HCT116 (cell line): ENCODE measurements around the gene SNX9. TPM values are rescaled to one million over a fixed set of nuclear protein-coding genes. Genes with fewer than 3 reads are reported as not detected.

Source experiments
- ATAC-seq: fragments of 200-7000 bp; cut with Tn5 transposase; 2 replicates; pipeline ENCODE4 v1.9.1; 2020; ENCODE audit warnings: mild to moderate bottlenecking, moderate library complexity
- BruUV-seq: library from RNA; stranded (reverse); fragments of 400-500 nt; replicated peaks from 2 replicates; lab custom pipeline; 2021; lab: Mats Ljungman, UMichigan
- CTCF ChIA-PET: fragments of 300-600 bp; sonication (Branson Sonifier 250); formaldehyde crosslinking; loops from one replicate; lab custom pipeline; 2021; ENCODE audit warnings: antibody characterized with exemption; lab: Charles Lee
- POLR2A ChIA-PET: fragments of 300-600, 350-600 bp; sonication (Branson Sonifier 250); formaldehyde crosslinking; loops from one replicate; lab custom pipeline; 2021; ENCODE audit warnings: antibody characterized with exemption; lab: Charles Lee
- RAD21 ChIA-PET, 2 experiments: fragments of 300-600 bp; sonication (Branson Sonifier 250); formaldehyde crosslinking; loops; one replicate each; lab custom pipeline; 2023; ENCODE audit warnings: low total read pairs in 2 of 2; ENCODE audit not compliant: uncharacterized antibody in 2 of 2, unreplicated experiment in 2 of 2, low non-redundant PET in 1 of 2; lab: Charles Lee
- DNase-seq: peaks from one replicate; pipeline ENCODE4 v3.0.0-alpha.2; 2010; ENCODE audit warnings: low read depth, low spot score
- H2AFZ ChIP-seq: fragments of 200-600 bp; shearing (Covaris generic), sonication (generic); 2 replicates; pipeline ENCODE4 v1.6.1; 2017; ENCODE audit warnings: low read depth, mixed run types, mixed read lengths, antibody characterized with exemption, low read length; ENCODE audit not compliant: poor library complexity, severe bottlenecking
- H3K27ac ChIP-seq: 2 replicates; pipeline ENCODE4 v1.5.1; 2012; ENCODE audit warnings: low read depth, low read length
- H3K27me3 ChIP-seq: fragments of 200-600 bp; sonication (generic); 2 replicates; pipeline ENCODE4 v1.6.1; 2016; ENCODE audit warnings: mixed run types, low read length, mixed read lengths; ENCODE audit not compliant: insufficient read depth
- H3K36me3 ChIP-seq, 2 experiments: fragments of 200-500 bp in 1 of 2; fragments of 200-600 bp in 1 of 2; sonication (Bioruptor generic) in 1 of 2; sonication (generic) in 1 of 2; 2 replicates each; pipeline versions ENCODE4 v1.5.1 to v1.6.1; 2014 to 2016; ENCODE audit warnings: low read length in 2 of 2, inconsistent platforms in 1 of 2, mixed read lengths in 1 of 2, mixed run types in 1 of 2; ENCODE audit not compliant: insufficient read depth in 2 of 2, control insufficient read depth in 1 of 2
- H3K4me1 ChIP-seq, 2 experiments: fragments of 200-600 bp in 1 of 2; sonication (generic) in 1 of 2; 2 replicates each; pipeline versions ENCODE4 v1.5.1 to v1.6.1; 2012 to 2017; ENCODE audit warnings: low read length in 2 of 2, inconsistent platforms in 1 of 2, mild to moderate bottlenecking in 1 of 2, mixed read lengths in 1 of 2, mixed run types in 1 of 2, moderate library complexity in 1 of 2; ENCODE audit not compliant: insufficient read depth in 2 of 2, control insufficient read depth in 1 of 2
- H3K4me2 ChIP-seq: fragments of 200-600 bp; sonication (generic); 2 replicates; pipeline ENCODE4 v1.6.1; 2017; ENCODE audit warnings: mixed run types, low read length, mixed read lengths
- H3K4me3 ChIP-seq, 2 experiments: fragments of 200-600 bp in 1 of 2; sonication (generic) in 1 of 2; replicated peaks in 1 of 2; 2 replicates each; pipeline ENCODE4 v1.5.1; 2011 to 2016; ENCODE audit warnings: low read length in 2 of 2, control low read depth in 1 of 2, low read depth in 1 of 2, mild to moderate bottlenecking in 1 of 2, mixed read lengths in 1 of 2, mixed run types in 1 of 2
- H3K79me2 ChIP-seq: fragments of 200-600 bp; sonication (generic); 2 replicates; pipeline ENCODE4 v1.6.1; 2017; ENCODE audit warnings: mild to moderate bottlenecking, mixed run types, low read length, moderate library complexity, mixed read lengths; ENCODE audit not compliant: insufficient read depth
- H3K9ac ChIP-seq: fragments of 200-600 bp; sonication (generic); 2 replicates; pipeline ENCODE4 v1.6.1; 2016; ENCODE audit warnings: low read length, mixed read lengths
- H3K9me2 ChIP-seq: fragments of 200-600 bp; sonication (generic), shearing (Covaris generic); 2 replicates; pipeline ENCODE4 v1.6.1; 2017; ENCODE audit warnings: mixed run types, mild to moderate bottlenecking, moderate library complexity; ENCODE audit not compliant: insufficient read depth
- H3K9me3 ChIP-seq, 2 experiments: fragments of 200-500 bp in 1 of 2; fragments of 200-600 bp in 1 of 2; sonication (Bioruptor generic) in 1 of 2; sonication (generic) in 1 of 2; 2 replicates each; pipeline ENCODE4 v1.6.1; 2014 to 2017; ENCODE audit warnings: low read length in 2 of 2, mixed read lengths in 2 of 2, inconsistent platforms in 1 of 2, low read depth in 1 of 2, mild to moderate bottlenecking in 1 of 2, mixed run types in 1 of 2, moderate library complexity in 1 of 2; ENCODE audit not compliant: control insufficient read depth in 1 of 2, insufficient read depth in 1 of 2
- H4K20me1 ChIP-seq: fragments of 200-600 bp; sonication (generic), shearing (Covaris generic); 2 replicates; pipeline ENCODE4 v1.6.1; 2017; ENCODE audit warnings: mixed run types, mild to moderate bottlenecking, moderate library complexity; ENCODE audit not compliant: insufficient read depth
- ATF3 ChIP-seq: IDR thresholded peaks from 2 replicates; pipeline ENCODE4 v1.6.1; 2012
- CBX3 ChIP-seq: IDR thresholded peaks from 2 replicates; pipeline ENCODE4 v1.6.1; 2012; ENCODE audit warnings: low read depth
- CEBPB ChIP-seq: IDR thresholded peaks from 2 replicates; pipeline ENCODE4 v1.6.1; 2012; ENCODE audit warnings: low read depth
- CTCF ChIP-seq, 3 experiments: fragments of 200-600 bp in 1 of 3; sonication (generic) in 1 of 3; IDR thresholded peaks in 2 of 3; conservative IDR thresholded peaks in 1 of 3; 2 replicates each; pipeline ENCODE4 v1.5.1; 2012 to 2017; ENCODE audit warnings: low read depth in 2 of 3, low read length in 2 of 3, antibody characterized with exemption in 1 of 3, borderline replicate concordance in 1 of 3, control low read depth in 1 of 3, mild to moderate bottlenecking in 1 of 3, mixed read lengths in 1 of 3, mixed run types in 1 of 3, moderate library complexity in 1 of 3; ENCODE audit not compliant: insufficient read depth in 1 of 3
- EGR1 ChIP-seq: IDR thresholded peaks from 2 replicates; pipeline ENCODE4 v1.6.1; 2012; ENCODE audit warnings: low read depth
- ELF1 ChIP-seq: IDR thresholded peaks from 2 replicates; pipeline ENCODE4 v1.6.1; 2012; ENCODE audit warnings: low read depth, borderline replicate concordance
- EZH2 ChIP-seq: fragments of 200-600 bp; sonication (generic); IDR thresholded peaks from 2 replicates; pipeline ENCODE4 v1.6.1; 2017; ENCODE audit warnings: antibody characterized with exemption, mixed run types
- EZH2phosphoT487 ChIP-seq: fragments of 200-600 bp; IDR thresholded peaks from 2 replicates; pipeline ENCODE4 v1.6.1; 2018; ENCODE audit warnings: antibody characterized with exemption, borderline replicate concordance
- FOSL1 ChIP-seq: IDR thresholded peaks from 2 replicates; pipeline ENCODE4 v1.6.1; 2012; ENCODE audit warnings: low read depth
- JUND ChIP-seq: IDR thresholded peaks from 2 replicates; pipeline ENCODE4 v1.6.1; 2012
- MAX ChIP-seq: IDR thresholded peaks from 2 replicates; pipeline ENCODE4 v1.6.1; 2012
- POLR2A ChIP-seq: IDR thresholded peaks from 2 replicates; pipeline ENCODE4 v1.7.0; 2011; ENCODE audit warnings: borderline replicate concordance; ENCODE audit not compliant: insufficient read depth, insufficient read length; ENCODE audit errors: extremely low read depth
- POLR2AphosphoS5 ChIP-seq: IDR thresholded peaks from 2 replicates; pipeline ENCODE4 v1.6.1; 2011; ENCODE audit warnings: mild to moderate bottlenecking, low read depth, low read length, moderate library complexity
- RAD21 ChIP-seq: IDR thresholded peaks from 2 replicates; pipeline ENCODE4 v1.6.1; 2012; ENCODE audit warnings: low read depth, mild to moderate bottlenecking
- REST ChIP-seq: IDR thresholded peaks from 2 replicates; pipeline ENCODE4 v1.6.1; 2012; ENCODE audit warnings: low read depth
- SP1 ChIP-seq: IDR thresholded peaks from 2 replicates; pipeline ENCODE4 v1.6.1; 2012; ENCODE audit warnings: low read depth
- SRF ChIP-seq: IDR thresholded peaks from 2 replicates; pipeline ENCODE4 v1.6.1; 2012; ENCODE audit warnings: low read depth
- TCF7L2 ChIP-seq: IDR thresholded peaks from 2 replicates; pipeline ENCODE4 v1.7.0; 2011; ENCODE audit warnings: borderline replicate concordance, inconsistent platforms; ENCODE audit not compliant: insufficient read depth, insufficient read length; ENCODE audit errors: extremely low read depth
- YY1 ChIP-seq: IDR thresholded peaks from 2 replicates; pipeline ENCODE4 v1.6.1; 2011; ENCODE audit warnings: low read length, low read depth, moderate library complexity, mild to moderate bottlenecking; ENCODE audit not compliant: insufficient replicate concordance; ENCODE audit errors: extremely low read depth
- ZBTB33 ChIP-seq: IDR thresholded peaks from 2 replicates; pipeline ENCODE4 v1.6.1; 2011; ENCODE audit warnings: mild to moderate bottlenecking, low read length, moderate library complexity; ENCODE audit not compliant: insufficient replicate concordance; ENCODE audit errors: extremely low read depth
- ZFX ChIP-seq: fragments of 450-650 bp; IDR thresholded peaks from 2 replicates; pipeline ENCODE4 v1.6.1; 2017
- ZNF274 ChIP-seq: fragments of 200-500 bp; sonication (Bioruptor generic); IDR thresholded peaks from 2 replicates; pipeline ENCODE4 v1.6.1; 2014; ENCODE audit warnings: mild to moderate bottlenecking, low read depth, low read length, inconsistent platforms
- intact Hi-C: fragments of 100-400 bp; cut with micrococcal nuclease; formaldehyde crosslinking; loops from 2 replicates; pipeline ENCODE4 v1.10.0; 2022
- total RNA-seq: library from RNA; stranded (reverse); gene quantifications from one replicate; pipeline ENCODE4 v1.2.1, GENCODE V29; 2021; ENCODE audit not compliant: unreplicated experiment

The SNX9 gene
- total RNA-seq, 1 experiment from 2014 or later, result 42.5 TPM

GRCh38 chr6:157861814-157862213 is 38.8 kb downstream of the SNX9 start:
- ChIA-PET POLR2A (no interaction called here), RAD21 (no interaction called here), CTCF (no interaction called here)
- ATAC-seq, result no peak
- Histone ChIP-seq H3K9me3 (no peaks in the 10 kb centered on the region), H3K27me3 (no peaks in the 10 kb centered on the region), H3K27ac (no peak overlapping the region), H3K4me3 (no peak overlapping the region), H3K4me1 (peaks cover 4 to 13% of the 10 kb centered on the region in 2 experiments), H4K20me1 (peaks cover 8% of the 10 kb centered on the region), H3K79me2 (peaks cover 97% of the 10 kb centered on the region), H3K36me3 (no peaks in the 10 kb centered on the region), H2AFZ (no peak overlapping the region), H3K9me2 (no peaks in the 10 kb centered on the region), H3K4me2 (no peak overlapping the region), H3K9ac (no peak overlapping the region)
- no peak for DNase-seq
- intact Hi-C loops, result no loop called here
- BruUV-seq, result no TSS peak
- TF ChIP-seq EGR1 (0 out of 2 replicates have a peak, but pooled peaks have one; percentile 37), ATF3 (peak; percentile 67; the same call in 1 of the 2 replicates), RAD21 (no peak), REST (no peak), SP1 (no peak), EZH2phosphoT487 (no peak), YY1 (no peak), JUND (peak; percentile 34; the same call in 1 of the 2 replicates), TCF7L2 (no peak), CEBPB (peak; percentile 83), SRF (no peak), ELF1 (no peak), POLR2A (no peak), POLR2AphosphoS5 (no peak), FOSL1 (0 out of 2 replicates have a peak, but pooled peaks have one; percentile 30), ZBTB33 (no peak), EZH2 (no peak), ZNF274 (no peak), CBX3 (no peak), MAX (peak; percentile 47), CTCF (IDR thresholded peaks at IDR 0.05 in 2 of 3, conservative IDR thresholded peaks at IDR 0.05 in 1 of 3; ENCODE audit: borderline replicate concordance in 1 of 3, insufficient read depth in 1 of 3, low read depth in 2 of 3, low read length in 2 of 3) (no peak), ZFX (no peak)
